GM12874 (cell line): ENCODE data around the gene FRMD4A.

Experiments
- CTCF ChIP-seq: IDR thresholded peaks from 2 replicates; pipeline ENCODE4 v1.5.1; 2011; ENCODE audit warnings: low read depth, mild to moderate bottlenecking, control low read depth, low read length, moderate library complexity; ENCODE audit not compliant: insufficient read depth

The FRMD4A gene

DNA sequence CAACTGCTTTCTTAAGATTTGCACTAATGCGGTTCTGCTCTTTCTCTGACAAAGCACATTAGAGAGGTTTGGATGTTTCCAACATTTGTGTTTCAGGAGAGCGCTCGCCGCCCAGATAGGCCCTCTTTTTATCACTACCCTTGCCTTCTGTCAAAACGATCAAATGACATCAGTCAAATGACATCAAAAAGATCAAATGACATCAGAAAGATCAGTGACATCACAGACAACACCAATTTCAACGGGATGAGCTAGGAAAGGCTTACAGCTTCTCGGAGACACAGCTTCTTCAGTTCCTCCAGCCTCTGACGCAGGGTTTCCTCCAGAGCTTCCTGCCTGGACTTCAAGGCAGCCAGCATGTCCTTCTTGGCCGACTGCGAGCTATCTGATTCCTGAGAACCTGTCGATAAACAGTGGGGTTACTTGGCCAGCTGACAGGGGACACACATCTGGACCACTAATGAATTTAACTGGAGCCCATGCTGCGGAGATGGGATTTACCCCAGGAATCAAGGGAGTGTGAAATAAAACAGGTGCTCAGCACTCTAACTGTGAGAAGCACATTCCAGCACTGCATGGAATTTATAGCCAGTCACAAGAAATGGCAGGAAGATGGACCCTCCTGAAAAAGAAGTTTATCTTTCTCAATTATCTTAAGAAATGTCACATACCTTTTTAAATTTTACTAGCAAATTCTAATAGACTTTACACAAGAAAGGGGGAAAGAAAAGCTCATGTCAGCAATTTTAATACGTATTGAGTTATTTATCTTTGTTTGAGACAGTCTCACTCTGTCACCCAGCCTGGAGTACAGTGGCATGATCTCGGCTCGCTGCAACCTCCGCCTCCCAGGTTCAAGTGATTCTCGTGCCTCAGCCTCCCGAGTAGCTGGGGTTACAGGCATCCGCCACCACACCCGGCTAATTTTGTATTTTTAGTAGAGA is 655.8 kb downstream of the FRMD4A start:
- TF ChIP-seq CTCF, result no peak

GRCh38 chr10:13673156-13673555 is 657.6 kb downstream of the FRMD4A start:
- no peak for TF ChIP-seq CTCF

- no peak for TF ChIP-seq CTCF
Measured at GRCh38 chr10:13672548-13672947, 658.2 kb downstream of the FRMD4A start.

DNA sequence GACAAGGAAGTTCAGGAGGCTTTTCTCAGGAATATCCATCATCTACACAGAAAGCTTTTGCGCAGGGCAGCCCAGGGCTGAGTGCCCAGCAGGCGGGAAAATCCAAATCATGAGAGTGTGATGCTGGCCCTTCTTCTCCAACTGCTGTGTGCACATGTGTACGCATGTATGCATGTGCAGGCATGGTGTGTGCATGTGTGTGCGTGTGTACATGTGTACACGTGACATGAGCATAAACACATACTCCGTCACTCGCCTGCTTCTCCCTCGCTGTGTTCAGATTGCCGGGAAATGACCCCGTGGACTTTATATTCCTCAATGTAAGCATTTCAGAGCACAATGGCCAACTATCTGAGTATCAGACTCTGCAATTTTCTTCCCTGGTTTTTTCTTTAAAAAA is 658.8 kb downstream of the FRMD4A start:
- no peak for TF ChIP-seq CTCF

DNA sequence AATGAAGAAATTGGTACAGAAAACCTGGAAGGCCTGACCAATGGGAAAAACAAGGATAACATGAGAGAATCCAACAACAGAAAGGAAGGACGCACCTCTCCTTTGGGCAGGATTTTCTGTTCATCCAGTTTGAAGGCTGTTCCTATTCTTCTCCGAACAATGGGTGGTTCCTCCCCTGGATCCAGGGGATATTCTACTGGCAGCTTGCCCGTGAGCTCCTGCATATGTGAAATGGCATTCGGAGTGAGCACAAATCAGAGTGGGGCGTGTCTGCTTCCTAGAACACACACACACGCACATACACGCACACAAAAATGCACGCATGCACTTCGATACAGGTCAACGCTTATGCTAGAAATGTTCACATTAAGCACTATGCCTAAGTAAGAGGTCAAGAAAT is 660.4 kb downstream of the FRMD4A start:
- TF ChIP-seq CTCF, result no peak

- TF ChIP-seq CTCF, result no peak
Measured at GRCh38 chr10:13669901-13670300, 660.8 kb downstream of the FRMD4A start.

- TF ChIP-seq CTCF, result no peak
Measured at GRCh38 chr10:13669182-13669855, 661.4 kb downstream of the FRMD4A start.
